Activated B cell treated with CpG ODN at 0.5 μM for 24 hours (primary cell): Measurements from ENCODE around the gene ATP1A1. TPM values are rescaled to one million over a fixed set of nuclear protein-coding genes. Genes with fewer than 3 reads are reported as not detected.

ENCODE experiments used
- ATAC-seq: fragments of 200-7000 bp; cut with Tn5 transposase; one replicate; pipeline ENCODE4 v1.10.0; 2021; ENCODE audit warnings: low read depth, mild to moderate bottlenecking, moderate library complexity
- CTCF ChIA-PET: fragments of 350-600 bp; sonication (Branson Sonifier 250); formaldehyde crosslinking; loops from one replicate; lab custom pipeline; 2021; ENCODE audit warnings: antibody characterized with exemption; lab: Charles Lee
- POLR2A ChIA-PET: fragments of 350-600 bp; sonication (Branson Sonifier 250); formaldehyde crosslinking; loops from one replicate; lab custom pipeline; 2021; ENCODE audit warnings: antibody characterized with exemption; lab: Charles Lee
- DNase-seq: peaks from one replicate; pipeline ENCODE4 v3.0.0; 2022
- H3K27ac Mint-ChIP-seq: one replicate; pipeline ENCODE4 v1.8.0; 2020; ENCODE audit warnings: mixed read lengths
- H3K27me3 Mint-ChIP-seq: one replicate; pipeline ENCODE4 v1.8.0; 2021; ENCODE audit warnings: mixed read lengths
- H3K36me3 Mint-ChIP-seq: one replicate; pipeline ENCODE4 v1.8.0; 2021; ENCODE audit warnings: low read depth, mixed read lengths
- H3K4me1 Mint-ChIP-seq: one replicate; pipeline ENCODE4 v1.8.0; 2021; ENCODE audit warnings: mixed read lengths
- H3K4me3 Mint-ChIP-seq: one replicate; pipeline ENCODE4 v1.8.0; 2020; ENCODE audit warnings: mild to moderate bottlenecking, mixed read lengths
- H3K9me3 Mint-ChIP-seq: one replicate; pipeline ENCODE4 v1.8.0; 2020; ENCODE audit warnings: mixed read lengths
- CTCF ChIP-seq: fragments of 200-600 bp; IDR thresholded peaks from one replicate; pipeline ENCODE4 v1.8.0; 2022; ENCODE audit warnings: antibody characterized with exemption, mild to moderate bottlenecking
- intact Hi-C: fragments of 100-400 bp; cut with micrococcal nuclease; formaldehyde crosslinking; loops from one replicate; pipeline ENCODE4 v1.15.1; 2024
- total RNA-seq: library from RNA; stranded (reverse); gene quantifications from 2 replicates; pipeline ENCODE4 v1.2.3, GENCODE V29; 2022

The ATP1A1 gene
- total RNA-seq, 1 donor from 2014 or later = 151 TPM

DNA sequence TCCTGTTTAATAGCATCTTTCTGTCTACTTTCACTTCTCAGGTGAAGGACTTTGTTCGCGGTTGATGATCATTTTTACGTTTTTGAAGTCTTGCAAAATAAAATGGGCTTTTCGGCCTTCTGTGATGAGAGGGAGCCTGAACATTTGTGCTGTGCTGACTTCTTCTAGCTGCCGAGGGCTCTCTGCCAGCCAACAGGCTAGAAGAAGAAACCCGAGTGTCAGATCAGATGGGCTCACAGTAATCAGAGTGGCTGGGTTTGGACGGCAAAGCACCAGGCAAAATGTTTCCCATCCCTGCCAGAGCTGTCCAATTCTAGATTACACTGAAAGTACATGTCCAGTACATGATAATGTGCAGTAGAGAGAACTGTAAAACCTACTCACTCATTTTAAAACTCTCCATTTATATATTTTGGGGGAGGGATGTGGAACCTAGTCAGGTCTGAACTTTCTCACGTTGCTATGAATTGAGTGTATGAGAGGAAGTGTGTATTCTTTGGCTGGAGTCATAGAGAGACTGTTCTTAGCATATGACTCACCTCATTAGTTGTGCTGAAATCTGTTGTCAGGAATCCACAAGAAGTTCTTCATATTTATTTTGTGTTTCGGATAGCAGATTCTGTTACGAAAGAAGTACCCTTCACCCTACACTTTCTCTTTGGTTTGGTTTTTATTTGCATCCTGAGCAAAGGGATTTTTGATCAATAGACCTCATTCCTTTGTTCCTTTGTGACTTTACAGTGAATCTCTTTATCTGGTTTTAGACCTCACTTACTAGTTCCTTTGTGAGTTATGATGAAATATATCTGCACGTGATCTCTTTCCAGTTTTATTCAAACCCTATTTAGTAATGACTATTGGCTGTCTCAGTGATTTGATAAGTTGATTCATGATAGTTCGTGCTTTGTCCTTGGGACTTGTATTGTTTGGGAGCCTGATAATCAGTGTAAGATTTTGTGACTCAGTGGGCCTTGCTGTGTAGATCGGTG is 4.8 kb downstream of the ATP1A1 start:
- Mint-ChIP-seq H3K27me3 (no peaks in the 10 kb centered on the region), H3K36me3 (peaks cover 12% of the 10 kb centered on the region), H3K4me1 (peaks cover 80% of the 10 kb centered on the region), H3K9me3 (no peaks in the 10 kb centered on the region), H3K4me3 (peak overlapping the region; percentile 78), H3K27ac (peak overlapping the region; percentile 94)
- ATAC-seq (peak; percentile 56), DNase-seq (peak; percentile 18)
- CTCF ChIA-PET = interaction anchor here (1.6 kb wide), 1 partner anchor 121 kb away, joined by 5 read pairs; no protein-coding TSS in a partner anchor
- POLR2A ChIA-PET = interaction anchor here (0.6 to 1.9 kb wide), 3 partner anchors 25 to 402 kb away, joined by 3 to 7 read pairs (median 3); no protein-coding TSS in a partner anchor
- intact Hi-C loops = loop anchor here (5.0 to 10.0 kb wide), 3 partner anchors 179 to 1227 kb away; partner anchors contain the start of genes MAN1A2 and TENT5C
- no peak for TF ChIP-seq CTCF

GRCh38 chr1:116379057-116379630 is 6.1 kb downstream of the ATP1A1 start:
- Mint-ChIP-seq H3K27me3 (no peaks in the 10 kb centered on the region), H3K27ac (peak overlapping the region; percentile 94), H3K36me3 (peaks cover 18% of the 10 kb centered on the region), H3K4me1 (peaks cover 82% of the 10 kb centered on the region), H3K9me3 (no peaks in the 10 kb centered on the region), H3K4me3 (no peak overlapping the region)
- intact Hi-C loops = loop anchor here (5.0 to 10.0 kb wide), 3 partner anchors 178 to 1226 kb away; partner anchors contain the start of genes MAN1A2 and TENT5C
- ChIA-PET CTCF (no interaction called here), POLR2A (no interaction called here)
- TF ChIP-seq CTCF = no peak
- no peak for ATAC-seq
- DNase-seq = no peak

- no peak for ATAC-seq
- no peak for DNase-seq
- intact Hi-C loops = loop anchor here (1.0 to 10.0 kb wide), 4 partner anchors 8 to 1225 kb away; partner anchors contain the start of genes MAN1A2 and TENT5C
- ChIA-PET POLR2A (interaction anchor here (0.7 to 2.3 kb wide), 2 partner anchors 39 to 148 kb away, joined by 3 to 7 read pairs; no protein-coding TSS in a partner anchor), CTCF (no interaction called here)
- H3K36me3 Mint-ChIP-seq = peaks cover 23% of the 10 kb centered on the region
- H3K4me1 Mint-ChIP-seq = peaks cover 74% of the 10 kb centered on the region
- H3K9me3 Mint-ChIP-seq = no peaks in the 10 kb centered on the region
- H3K27ac Mint-ChIP-seq = peak overlapping the region; percentile 94
- H3K27me3 Mint-ChIP-seq = no peaks in the 10 kb centered on the region
- no peak overlapping the region for H3K4me3 Mint-ChIP-seq
- no peak for TF ChIP-seq CTCF
Observed at GRCh38 chr1:116379674-116380498, 6.8 kb downstream of the ATP1A1 start.

DNA sequence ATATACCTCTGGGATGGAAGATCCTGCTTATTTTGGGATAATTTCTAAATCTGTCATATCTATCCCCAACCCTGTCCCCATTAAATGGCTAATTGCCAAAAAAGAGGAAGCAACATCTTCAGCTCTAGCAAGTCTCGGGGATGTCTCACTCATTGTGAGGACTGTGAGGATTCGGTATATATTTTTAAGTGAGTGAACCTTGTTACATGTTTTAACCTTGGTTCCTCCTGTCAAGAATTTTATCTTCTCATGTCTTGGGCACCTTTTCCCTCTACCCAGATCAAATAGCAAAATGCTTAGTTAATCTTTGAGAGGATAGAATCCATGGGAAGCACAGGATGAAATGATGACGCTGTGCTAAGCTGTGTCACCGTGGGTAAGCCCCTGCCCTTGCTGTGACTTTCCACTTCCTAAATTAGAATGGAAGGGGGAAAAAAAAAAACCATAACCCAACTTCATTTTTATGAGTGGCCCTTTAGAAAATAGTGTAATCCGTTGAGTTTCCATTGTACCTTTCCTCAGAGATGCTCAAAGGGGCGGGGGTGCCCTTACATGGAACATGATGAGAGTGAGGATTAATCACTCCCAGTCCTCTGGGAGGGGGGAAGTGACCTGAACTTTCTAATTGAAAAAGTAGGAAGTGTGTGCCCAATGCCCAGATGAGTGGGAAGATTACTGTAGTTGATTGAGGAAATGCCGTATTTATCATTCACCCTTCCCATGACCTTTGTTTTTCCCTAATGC is 7.6 kb downstream of the ATP1A1 start:
- H3K4me3 Mint-ChIP-seq = peak overlapping the region; percentile 9
- POLR2A ChIA-PET = interaction anchor here (0.7 to 2.3 kb wide), 3 partner anchors 10 to 149 kb away, joined by 3 to 7 read pairs (median 4); no protein-coding TSS in a partner anchor
- H3K4me1 Mint-ChIP-seq = peaks cover 66% of the 10 kb centered on the region
- no peak for TF ChIP-seq CTCF
- intact Hi-C loops = loop anchor here (1.0 kb wide), 1 partner anchor 8 kb away; no protein-coding TSS in a partner anchor
- H3K27me3 Mint-ChIP-seq = no peaks in the 10 kb centered on the region
- no peaks in the 10 kb centered on the region for H3K9me3 Mint-ChIP-seq
- peak overlapping the region; percentile 76 for H3K27ac Mint-ChIP-seq
- CTCF ChIA-PET = interaction anchor here (1.1 to 1.2 kb wide), 2 partner anchors 12 to 104 kb away, joined by 3 to 4 read pairs; no protein-coding TSS in a partner anchor
- H3K36me3 Mint-ChIP-seq = peaks cover 31% of the 10 kb centered on the region
- DNase-seq (no peak), ATAC-seq (no peak)
